WI38 (cell line): ENCODE results near the gene CHD2.
"Not testable (repeated sequence)": the region's sequence is repeated elsewhere in the genome, so short reads cannot be mapped to it uniquely, and the experiment has no call there.

Source experiments
- H3K4me3 ChIP-seq: 2 replicates; pipeline ENCODE4 v1.5.1; 2011; ENCODE audit warnings: low read depth, mild to moderate bottlenecking, control low read depth, low read length
- CTCF ChIP-seq: IDR thresholded peaks from 2 replicates; pipeline ENCODE4 v1.5.1; 2012; ENCODE audit warnings: low read depth, mild to moderate bottlenecking, control low read depth, low read length

Gene CHD2

GRCh38 chr15:93057618-93058017 lies 157.5 kb downstream of the CHD2 start:
- no peak for TF ChIP-seq CTCF
- H3K4me3 ChIP-seq: no peak overlapping the region

- TF ChIP-seq CTCF: no peak
- no peak overlapping the region for H3K4me3 ChIP-seq
Measured at GRCh38 chr15:93058128-93058527, 158.0 kb downstream of the CHD2 start.

- no peak overlapping the region for H3K4me3 ChIP-seq
- no peak for TF ChIP-seq CTCF
Measured at GRCh38 chr15:93058904-93059427, 158.8 kb downstream of the CHD2 start.

GRCh38 chr15:93059442-93059841 lies 159.3 kb downstream of the CHD2 start:
- no peak for TF ChIP-seq CTCF
- no peak overlapping the region for H3K4me3 ChIP-seq

GRCh38 chr15:93060336-93061248 lies 160.5 kb downstream of the CHD2 start:
- TF ChIP-seq CTCF: no peak
- H3K4me3 ChIP-seq: no peak overlapping the region

- H3K4me3 ChIP-seq: not testable (repeated sequence)
Measured at GRCh38 chr15:93062628-93063261, 162.6 kb downstream of the CHD2 start.

GRCh38 chr15:93063262-93063671 lies 163.1 kb downstream of the CHD2 start:
- no peak overlapping the region for H3K4me3 ChIP-seq
- no peak for TF ChIP-seq CTCF
